KMS-11 (cell line): ENCODE results near the gene PLA2G4A.
A peak's percentile ranks its signal among the peaks of the same experiment; 100 is the strongest.

Experiments
- H2AFZ ChIP-seq: fragments of 200-600 bp; sonication (generic); 2 replicates; pipeline ENCODE4 v1.6.1; 2016; ENCODE audit warnings: antibody characterized with exemption, mixed run types, low read depth
- H3K27ac ChIP-seq: fragments of 200-600 bp; sonication (generic); 2 replicates; pipeline ENCODE4 v1.6.1; 2016; ENCODE audit warnings: mild to moderate bottlenecking, mixed run types
- H3K27me3 ChIP-seq: fragments of 200-600 bp; sonication (generic); 2 replicates; pipeline ENCODE4 v1.6.1; 2017; ENCODE audit warnings: mild to moderate bottlenecking, low read depth, mixed run types, moderate library complexity; ENCODE audit not compliant: insufficient read depth
- H3K36me3 ChIP-seq: fragments of 200-600 bp; sonication (generic); 2 replicates; pipeline ENCODE4 v1.6.1; 2017; ENCODE audit warnings: mild to moderate bottlenecking, mixed run types; ENCODE audit not compliant: insufficient read depth
- H3K4me1 ChIP-seq: fragments of 200-600 bp; sonication (generic); 2 replicates; pipeline ENCODE4 v1.6.1; 2016; ENCODE audit warnings: mild to moderate bottlenecking, low read depth, mixed run types; ENCODE audit not compliant: poor library complexity, severe bottlenecking
- H3K4me2 ChIP-seq: fragments of 200-600 bp; sonication (generic); 2 replicates; pipeline ENCODE4 v1.7.0; 2016; ENCODE audit warnings: mild to moderate bottlenecking, mixed run types
- H3K4me3 ChIP-seq: fragments of 200-600 bp; sonication (generic); IDR thresholded peaks from 2 replicates; pipeline ENCODE4 v1.6.1; 2017; ENCODE audit warnings: low read depth, low read length, mixed read lengths; ENCODE audit not compliant: insufficient read depth
- H3K79me2 ChIP-seq: fragments of 200-600 bp; sonication (generic); 2 replicates; pipeline ENCODE4 v1.6.1; 2016; ENCODE audit warnings: low read depth, mixed run types; ENCODE audit not compliant: insufficient read depth
- H3K9ac ChIP-seq: fragments of 200-600 bp; sonication (generic); 2 replicates; pipeline ENCODE4 v1.6.1; 2016; ENCODE audit warnings: mild to moderate bottlenecking, mixed run types
- H4K20me1 ChIP-seq: fragments of 200-600 bp; sonication (generic); 2 replicates; pipeline ENCODE4 v1.6.1; 2016; ENCODE audit warnings: mild to moderate bottlenecking, mixed run types; ENCODE audit not compliant: insufficient read depth
- TF ChIP-seq, protein P1 (sequence below): fragments of 200-600 bp; sonication (generic); conservative IDR thresholded peaks from 2 replicates; pipeline ENCODE4 v1.6.1; 2017; ENCODE audit warnings: low read depth, mild to moderate bottlenecking, antibody characterized with exemption, low read length, moderate library complexity, mixed read lengths

Gene PLA2G4A

GRCh38 chr1:186812570-186812969 is 16.2 kb upstream of the PLA2G4A start:
- Histone ChIP-seq H3K4me2 (no peak overlapping the region), H3K27ac (no peak overlapping the region), H2AFZ (no peak overlapping the region), H3K9ac (no peak overlapping the region), H4K20me1 (no peaks in the 10 kb centered on the region), H3K79me2 (no peaks in the 10 kb centered on the region), H3K4me1 (peaks cover 4% of the 10 kb centered on the region), H3K27me3 (no peaks in the 10 kb centered on the region), H3K4me3 (no peak overlapping the region), H3K36me3 (no peaks in the 10 kb centered on the region)
- TF ChIP-seq, protein P1, sequence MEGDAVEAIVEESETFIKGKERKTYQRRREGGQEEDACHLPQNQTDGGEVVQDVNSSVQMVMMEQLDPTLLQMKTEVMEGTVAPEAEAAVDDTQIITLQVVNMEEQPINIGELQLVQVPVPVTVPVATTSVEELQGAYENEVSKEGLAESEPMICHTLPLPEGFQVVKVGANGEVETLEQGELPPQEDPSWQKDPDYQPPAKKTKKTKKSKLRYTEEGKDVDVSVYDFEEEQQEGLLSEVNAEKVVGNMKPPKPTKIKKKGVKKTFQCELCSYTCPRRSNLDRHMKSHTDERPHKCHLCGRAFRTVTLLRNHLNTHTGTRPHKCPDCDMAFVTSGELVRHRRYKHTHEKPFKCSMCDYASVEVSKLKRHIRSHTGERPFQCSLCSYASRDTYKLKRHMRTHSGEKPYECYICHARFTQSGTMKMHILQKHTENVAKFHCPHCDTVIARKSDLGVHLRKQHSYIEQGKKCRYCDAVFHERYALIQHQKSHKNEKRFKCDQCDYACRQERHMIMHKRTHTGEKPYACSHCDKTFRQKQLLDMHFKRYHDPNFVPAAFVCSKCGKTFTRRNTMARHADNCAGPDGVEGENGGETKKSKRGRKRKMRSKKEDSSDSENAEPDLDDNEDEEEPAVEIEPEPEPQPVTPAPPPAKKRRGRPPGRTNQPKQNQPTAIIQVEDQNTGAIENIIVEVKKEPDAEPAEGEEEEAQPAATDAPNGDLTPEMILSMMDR = no peak

- Histone ChIP-seq H3K79me2 (no peaks in the 10 kb centered on the region), H3K4me2 (no peak overlapping the region), H3K4me1 (peaks cover 12% of the 10 kb centered on the region), H3K36me3 (no peaks in the 10 kb centered on the region), H2AFZ (no peak overlapping the region), H3K4me3 (no peak overlapping the region), H3K27ac (no peak overlapping the region), H4K20me1 (no peaks in the 10 kb centered on the region), H3K9ac (no peak overlapping the region), H3K27me3 (no peaks in the 10 kb centered on the region)
- TF ChIP-seq, protein P1 = no peak
These were observed 15.3 kb upstream of the PLA2G4A start for GRCh38 chr1:186813420-186813819.

DNA sequence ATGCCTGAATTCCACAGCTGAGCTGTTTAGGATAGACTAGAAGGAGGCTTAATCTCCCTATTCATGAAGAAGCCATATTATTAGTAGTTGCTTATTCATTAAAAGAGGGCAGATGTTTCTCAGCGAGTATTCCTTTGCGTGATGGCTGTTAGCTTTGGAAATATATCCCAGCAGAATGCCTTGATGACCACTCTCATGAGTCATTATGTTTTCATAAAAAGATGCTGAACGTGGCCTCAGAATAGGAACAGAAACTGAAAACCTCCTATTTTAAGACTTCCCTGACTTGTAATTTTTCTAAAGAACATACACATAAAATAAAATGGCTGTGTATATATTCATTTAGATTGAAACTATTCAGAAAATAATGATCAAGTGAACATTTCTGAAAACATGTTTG is 9.6 kb upstream of the PLA2G4A start:
- H3K9ac ChIP-seq = peak overlapping the region; percentile 29; the same call in 1 of the 2 replicates

GRCh38 chr1:186819563-186819962 is 9.2 kb upstream of the PLA2G4A start:
- H4K20me1 ChIP-seq = no peaks in the 10 kb centered on the region
- H3K4me1 ChIP-seq = peaks cover 39% of the 10 kb centered on the region
- peak overlapping the region; percentile 29; the same call in 1 of the 2 replicates for H3K9ac ChIP-seq
- no peaks in the 10 kb centered on the region for H3K36me3 ChIP-seq
- peak overlapping the region; percentile 70 for H3K27ac ChIP-seq
- no peaks in the 10 kb centered on the region for H3K79me2 ChIP-seq
- peak overlapping the region; percentile 84 for H3K4me3 ChIP-seq
- H2AFZ ChIP-seq = peak overlapping the region; percentile 60
- TF ChIP-seq, protein P1 = no peak
- no peaks in the 10 kb centered on the region for H3K27me3 ChIP-seq
- peak overlapping the region; percentile 91 for H3K4me2 ChIP-seq

More for the DNA sequence above, 9.6 kb upstream of the PLA2G4A start:
- Histone ChIP-seq H3K4me1 (peaks cover 39% of the 10 kb centered on the region), H4K20me1 (no peaks in the 10 kb centered on the region), H3K36me3 (no peaks in the 10 kb centered on the region), H3K27me3 (no peaks in the 10 kb centered on the region), H3K4me2 (peak overlapping the region; percentile 91), H3K79me2 (no peaks in the 10 kb centered on the region), H3K27ac (peak overlapping the region; percentile 70), H3K4me3 (peak overlapping the region; percentile 84), H2AFZ (peak overlapping the region; percentile 60)
- TF ChIP-seq, protein P1 = no peak
